H9 (cell line): ENCODE data around the gene RUSF1. TPM values are rescaled to one million over a fixed set of nuclear protein-coding genes. Genes with fewer than 3 reads are reported as not detected.

Experiments used
- DNase-seq: peaks from one replicate; pipeline ENCODE4 v3.0.0-alpha.2; 2017
- H2AFZ ChIP-seq: one replicate; pipeline ENCODE4 v1.6.1; 2013; ENCODE audit warnings: mild to moderate bottlenecking, low read length, control low read depth, moderate library complexity
- H2AK5ac ChIP-seq: 2 replicates; pipeline ENCODE4 v1.6.1; 2013; ENCODE audit warnings: low read length, control low read depth, mixed read lengths; ENCODE audit not compliant: insufficient read length
- H2BK120ac ChIP-seq: one replicate; pipeline ENCODE4 v1.6.1; 2013; ENCODE audit warnings: low read depth, mild to moderate bottlenecking, low read length, control low read depth, inconsistent platforms; ENCODE audit not compliant: poor library complexity, severe bottlenecking
- H2BK12ac ChIP-seq: 2 replicates; pipeline ENCODE4 v1.6.1; 2013; ENCODE audit warnings: low read length, control low read depth, mixed read lengths, low read depth; ENCODE audit not compliant: insufficient read length
- H2BK15ac ChIP-seq: 2 replicates; pipeline ENCODE4 v1.6.1; 2013; ENCODE audit warnings: low read depth, low read length, control low read depth
- H2BK20ac ChIP-seq: one replicate; pipeline ENCODE4 v1.6.1; 2013; ENCODE audit warnings: low read depth, mild to moderate bottlenecking, low read length, control low read depth, inconsistent platforms; ENCODE audit not compliant: poor library complexity, severe bottlenecking
- H2BK5ac ChIP-seq: 2 replicates; pipeline ENCODE4 v1.6.1; 2013; ENCODE audit warnings: low read length, control low read depth, mixed read lengths; ENCODE audit not compliant: insufficient read length
- H3K14ac ChIP-seq: 2 replicates; pipeline ENCODE4 v1.6.1; 2013; ENCODE audit warnings: low read length, control low read depth; ENCODE audit not compliant: insufficient read depth
- H3K18ac ChIP-seq: 2 replicates; pipeline ENCODE4 v1.6.1; 2013; ENCODE audit warnings: low read depth, mild to moderate bottlenecking, mixed read lengths, low read length, control low read depth; ENCODE audit not compliant: insufficient read length
- H3K23ac ChIP-seq: 2 replicates; pipeline ENCODE4 v1.6.1; 2013; ENCODE audit warnings: low read length, control low read depth, mixed read lengths, low read depth; ENCODE audit not compliant: insufficient read length
- H3K23me2 ChIP-seq: 2 replicates; pipeline ENCODE4 v1.6.1; 2013; ENCODE audit warnings: low read depth, mild to moderate bottlenecking, mixed read lengths, low read length, control low read depth; ENCODE audit not compliant: insufficient read length, poor library complexity, severe bottlenecking
- H3K27ac ChIP-seq: 2 replicates; pipeline ENCODE4 v1.5.1; 2013; ENCODE audit warnings: low read length, control low read depth, mixed read lengths, low read depth; ENCODE audit not compliant: insufficient read length
- H3K27me3 ChIP-seq: 2 replicates; pipeline ENCODE4 v1.6.1; 2013; ENCODE audit warnings: low read length, control low read depth, inconsistent platforms; ENCODE audit not compliant: insufficient read depth
- H3K4ac ChIP-seq: 2 replicates; pipeline ENCODE4 v1.6.1; 2013; ENCODE audit warnings: low read depth, mild to moderate bottlenecking, control low read depth, inconsistent platforms, low read length, moderate library complexity
- H3K4me1 ChIP-seq: 2 replicates; pipeline ENCODE4 v1.6.1; 2013; ENCODE audit warnings: low read length, control low read depth, inconsistent platforms; ENCODE audit not compliant: insufficient read depth
- H3K4me2 ChIP-seq: 2 replicates; pipeline ENCODE4 v1.6.1; 2013; ENCODE audit warnings: low read length, control low read depth, mixed read lengths; ENCODE audit not compliant: insufficient read length, insufficient read depth
- H3K56ac ChIP-seq: 2 replicates; pipeline ENCODE4 v1.6.1; 2013; ENCODE audit warnings: low read depth, mild to moderate bottlenecking, mixed read lengths, low read length, control low read depth; ENCODE audit not compliant: insufficient read length
- H3K79me1 ChIP-seq: 2 replicates; pipeline ENCODE4 v1.6.1; 2013; ENCODE audit warnings: low read depth, mild to moderate bottlenecking, moderate library complexity, low read length, control low read depth, inconsistent platforms; ENCODE audit not compliant: insufficient read depth, poor library complexity, severe bottlenecking
- H3K79me2 ChIP-seq: 2 replicates; pipeline ENCODE4 v1.6.1; 2013; ENCODE audit warnings: low read length, control low read depth, inconsistent platforms; ENCODE audit not compliant: insufficient read depth
- H3K9ac ChIP-seq: 2 replicates; pipeline ENCODE4 v1.6.1; 2013; ENCODE audit warnings: low read length, control low read depth, mixed read lengths; ENCODE audit not compliant: insufficient read length; ENCODE audit errors: extremely low read depth
- H3K9me3 ChIP-seq: one replicate; pipeline ENCODE4 v1.6.1; 2013; ENCODE audit warnings: low read depth, low read length, inconsistent platforms; ENCODE audit not compliant: control insufficient read depth
- H3T11ph ChIP-seq: one replicate; pipeline ENCODE4 v1.6.1; 2013; ENCODE audit warnings: mild to moderate bottlenecking, low read length, control low read depth, inconsistent platforms
- H4K20me1 ChIP-seq: one replicate; pipeline ENCODE4 v1.6.1; 2013; ENCODE audit not compliant: control insufficient read depth, insufficient read length, insufficient read depth
- H4K5ac ChIP-seq: 2 replicates; pipeline ENCODE4 v1.6.1; 2013; ENCODE audit warnings: low read depth, mild to moderate bottlenecking, mixed read lengths, low read length, control low read depth; ENCODE audit not compliant: insufficient read length
- H4K8ac ChIP-seq: replicated peaks from 2 replicates; pipeline ENCODE4 v1.6.1; 2013; ENCODE audit warnings: low read length, control low read depth, mixed read lengths, low read depth; ENCODE audit not compliant: insufficient read length
- H4K91ac ChIP-seq: 2 replicates; pipeline ENCODE4 v1.6.1; 2013; ENCODE audit warnings: low read depth, mild to moderate bottlenecking, moderate library complexity, mixed read lengths, low read length, control low read depth; ENCODE audit not compliant: insufficient read length
- H3K27ac Mint-ChIP-seq, 3 experiments: 2 replicates in 2 of 3; 3 replicates in 1 of 3; pipeline ENCODE4 v1.8.0; 2020 to 2021; ENCODE audit warnings: mixed read lengths in 3 of 3, mild to moderate bottlenecking in 1 of 3, moderate library complexity in 1 of 3
- H3K27me3 Mint-ChIP-seq: 2 replicates; pipeline ENCODE4 v1.8.0; 2021; ENCODE audit warnings: low read depth, mild to moderate bottlenecking, moderate library complexity, mixed read lengths
- H3K36me3 Mint-ChIP-seq, 3 experiments: 2 replicates in 2 of 3; 3 replicates in 1 of 3; pipeline ENCODE4 v1.8.0; 2020 to 2021; ENCODE audit warnings: low read depth in 3 of 3, mixed read lengths in 3 of 3; ENCODE audit not compliant: insufficient read depth in 1 of 3
- H3K4me1 Mint-ChIP-seq, 2 experiments: 2 replicates each; pipeline ENCODE4 v1.8.0; 2020; ENCODE audit warnings: mixed read lengths in 2 of 2
- H3K4me3 Mint-ChIP-seq, 2 experiments: 2 replicates in 1 of 2; 3 replicates in 1 of 2; pipeline ENCODE4 v1.8.0; 2020 to 2021; ENCODE audit warnings: mild to moderate bottlenecking in 2 of 2, mixed read lengths in 2 of 2, moderate library complexity in 1 of 2
- H3K9me3 Mint-ChIP-seq, 2 experiments: 2 replicates in 1 of 2; 3 replicates in 1 of 2; pipeline ENCODE4 v1.8.0; 2020; ENCODE audit warnings: mild to moderate bottlenecking in 2 of 2, mixed read lengths in 2 of 2, moderate library complexity in 1 of 2
- WGBS: extraction: QIAGEN DNeasy Blood & Tissue Kit; methylation state at CpG from one replicate; pipeline ENCODE4 v1.1.7; 2013; ENCODE audit warnings: missing lambda C conversion rate, low lambda C conversion rate, mixed read lengths; ENCODE audit not compliant: insufficient read length; ENCODE audit errors: extremely low coverage; 5-methylcytosine and 5-hydroxymethylcytosine counted together
- total RNA-seq: library from RNA; stranded (reverse); gene quantifications from 2 replicates; pipeline ENCODE4 v1.2.1, GENCODE V29; 2021
- TF ChIP-seq, protein P1 (sequence below): fragments of 200-600 bp; sonication (generic); conservative IDR thresholded peaks from 3 replicates; pipeline ENCODE4 v1.8.0; 2021; ENCODE audit warnings: antibody characterized with exemption, mild to moderate bottlenecking

Gene RUSF1
- total RNA-seq, 1 experiment from 2014 or later = 33.4 TPM

DNA sequence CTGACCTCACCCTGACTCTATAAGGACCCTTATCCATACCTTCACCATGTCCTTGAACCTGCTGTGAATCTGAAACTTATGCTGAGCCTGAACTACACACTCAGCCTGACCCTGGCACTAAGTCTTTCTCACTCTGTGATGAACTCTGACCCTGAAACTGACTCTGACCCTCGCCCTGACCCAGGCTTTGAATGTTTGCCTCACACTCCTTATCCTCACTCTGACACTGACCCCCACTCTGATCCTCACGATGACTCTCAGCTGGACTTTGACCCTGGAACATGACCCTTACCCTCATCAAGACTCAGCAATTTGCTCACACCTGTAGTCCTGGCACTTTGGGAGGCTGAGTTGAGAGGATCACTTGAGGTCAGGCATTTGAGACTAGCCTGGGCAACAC lies 23.9 kb upstream of the RUSF1 start:
- no peak overlapping the region for H3K4ac ChIP-seq
- H2BK15ac ChIP-seq = no peak overlapping the region
- peaks cover 18% of the 10 kb centered on the region for H3K23me2 ChIP-seq
- no peak overlapping the region for H2AFZ ChIP-seq
- H3K9me3 ChIP-seq = no peaks in the 10 kb centered on the region
- no peak overlapping the region for H4K5ac ChIP-seq
- no peak overlapping the region for H2BK120ac ChIP-seq
- H3K79me2 ChIP-seq = no peaks in the 10 kb centered on the region
- no peak overlapping the region for H4K8ac ChIP-seq
- TF ChIP-seq, protein P1, sequence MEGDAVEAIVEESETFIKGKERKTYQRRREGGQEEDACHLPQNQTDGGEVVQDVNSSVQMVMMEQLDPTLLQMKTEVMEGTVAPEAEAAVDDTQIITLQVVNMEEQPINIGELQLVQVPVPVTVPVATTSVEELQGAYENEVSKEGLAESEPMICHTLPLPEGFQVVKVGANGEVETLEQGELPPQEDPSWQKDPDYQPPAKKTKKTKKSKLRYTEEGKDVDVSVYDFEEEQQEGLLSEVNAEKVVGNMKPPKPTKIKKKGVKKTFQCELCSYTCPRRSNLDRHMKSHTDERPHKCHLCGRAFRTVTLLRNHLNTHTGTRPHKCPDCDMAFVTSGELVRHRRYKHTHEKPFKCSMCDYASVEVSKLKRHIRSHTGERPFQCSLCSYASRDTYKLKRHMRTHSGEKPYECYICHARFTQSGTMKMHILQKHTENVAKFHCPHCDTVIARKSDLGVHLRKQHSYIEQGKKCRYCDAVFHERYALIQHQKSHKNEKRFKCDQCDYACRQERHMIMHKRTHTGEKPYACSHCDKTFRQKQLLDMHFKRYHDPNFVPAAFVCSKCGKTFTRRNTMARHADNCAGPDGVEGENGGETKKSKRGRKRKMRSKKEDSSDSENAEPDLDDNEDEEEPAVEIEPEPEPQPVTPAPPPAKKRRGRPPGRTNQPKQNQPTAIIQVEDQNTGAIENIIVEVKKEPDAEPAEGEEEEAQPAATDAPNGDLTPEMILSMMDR = no peak
- no peak for DNase-seq
- H4K91ac ChIP-seq = no peak overlapping the region
- H3K27ac ChIP-seq = no peak overlapping the region
- H3K27me3 ChIP-seq = peaks cover 10% of the 10 kb centered on the region; the same call in 1 of the 2 replicates
- H3K79me1 ChIP-seq = no peaks in the 10 kb centered on the region
- H3K14ac ChIP-seq = no peak overlapping the region
- no peak overlapping the region for H2AK5ac ChIP-seq
- peaks cover 3 to 6% of the 10 kb centered on the region in 2 experiments; a peak in 2 of 5 replicates for H3K9me3 Mint-ChIP-seq
- no peak overlapping the region for H3K4me3 Mint-ChIP-seq
- no peak overlapping the region for H3K56ac ChIP-seq
- no peak overlapping the region for H3K4me2 ChIP-seq
- no CpG with 5 or more reads among the region's 2 CpGs for WGBS
- no peaks in the 10 kb centered on the region for H3K36me3 Mint-ChIP-seq
- no peak overlapping the region for H3K9ac ChIP-seq
- H3K27ac Mint-ChIP-seq = no peak overlapping the region
- no peak overlapping the region for H2BK5ac ChIP-seq
- H3K18ac ChIP-seq = no peak overlapping the region
- peaks cover 18 to 24% of the 10 kb centered on the region in 2 experiments for H3K4me1 Mint-ChIP-seq
- no peaks in the 10 kb centered on the region for H4K20me1 ChIP-seq
- H3K4me1 ChIP-seq = peaks cover 9% of the 10 kb centered on the region; the same call in 1 of the 2 replicates
- H3T11ph ChIP-seq = no peak overlapping the region
- H2BK20ac ChIP-seq = no peak overlapping the region
- H3K23ac ChIP-seq = no peak overlapping the region
- H3K27me3 Mint-ChIP-seq = peaks cover 25% of the 10 kb centered on the region
- H2BK12ac ChIP-seq = no peak overlapping the region
